IMR-90 (cell line): ENCODE results near the gene CTCF. TPM values are rescaled to one million over a fixed set of nuclear protein-coding genes. Genes with fewer than 3 reads are reported as not detected.

ENCODE experiments used
- ATAC-seq: fragments of 200-7000 bp; cut with Tn5 transposase; 2 replicates; pipeline ENCODE4 v1.9.1; 2020; ENCODE audit warnings: low read depth, mild to moderate bottlenecking, moderate library complexity
- BruUV-seq: library from RNA; stranded (reverse); fragments of 400-500 nt; replicated peaks from 2 replicates; lab custom pipeline; 2021; lab: Mats Ljungman, UMichigan
- CTCF ChIA-PET: fragments of 300-600 bp; formaldehyde crosslinking; extraction: SDS; loops from one replicate; lab custom pipeline; 2021; ENCODE audit warnings: antibody characterized with exemption; lab: Yijun Ruan, JAX
- POLR2A ChIA-PET: fragments of 300-600 bp; sonication (Branson Sonifier 250); formaldehyde crosslinking; loops from one replicate; lab custom pipeline; 2022; ENCODE audit warnings: antibody characterized with exemption; ENCODE audit not compliant: unreplicated experiment; lab: Charles Lee
- DNase-seq: peaks from one replicate; pipeline ENCODE4 v3.0.0; 2013
- H2AFZ ChIP-seq: replicated peaks from 2 replicates; pipeline ENCODE3; 2013; ENCODE audit warnings: low read length, mild to moderate bottlenecking; ENCODE audit not compliant: poor library complexity
- H2AK5ac ChIP-seq: 2 replicates; pipeline ENCODE4 v1.6.1; 2013; ENCODE audit warnings: low read depth, low read length, inconsistent platforms
- H2AK9ac ChIP-seq: replicated peaks from 2 replicates; pipeline ENCODE3; 2013; ENCODE audit warnings: mild to moderate bottlenecking, low read depth, low read length, moderate library complexity; ENCODE audit not compliant: poor library complexity
- H2BK120ac ChIP-seq: 2 replicates; pipeline ENCODE4 v1.6.1; 2013; ENCODE audit warnings: low read depth, low read length, inconsistent platforms
- H2BK15ac ChIP-seq: 3 replicates; pipeline ENCODE4 v1.6.1; 2013; ENCODE audit warnings: low read depth, low read length, inconsistent platforms
- H2BK20ac ChIP-seq: 2 replicates; pipeline ENCODE4 v1.6.1; 2013; ENCODE audit warnings: low read depth, mild to moderate bottlenecking, inconsistent platforms, low read length, moderate library complexity
- H2BK5ac ChIP-seq: 2 replicates; pipeline ENCODE4 v1.6.1; 2013; ENCODE audit warnings: mild to moderate bottlenecking, low read depth, low read length, inconsistent platforms; ENCODE audit not compliant: poor library complexity, severe bottlenecking
- H3K14ac ChIP-seq: replicated peaks from 2 replicates; pipeline ENCODE4 v1.6.1; 2013; ENCODE audit warnings: low read depth, low read length, inconsistent platforms
- H3K18ac ChIP-seq: 2 replicates; pipeline ENCODE4 v1.6.1; 2013; ENCODE audit warnings: low read depth, low read length, control low read depth
- H3K23ac ChIP-seq: 2 replicates; pipeline ENCODE4 v1.6.1; 2013; ENCODE audit warnings: low read depth, low read length, inconsistent platforms
- H3K27ac ChIP-seq: 2 replicates; pipeline ENCODE4 v1.5.1; 2013; ENCODE audit warnings: mild to moderate bottlenecking, control low read depth, low read length; ENCODE audit not compliant: insufficient read depth
- H3K27me3 ChIP-seq: 2 replicates; pipeline ENCODE4 v1.6.1; 2013; ENCODE audit warnings: low read length; ENCODE audit not compliant: control insufficient read depth, insufficient read depth
- H3K36me3 ChIP-seq: 2 replicates; pipeline ENCODE4 v1.6.1; 2013; ENCODE audit warnings: low read length, mixed read lengths; ENCODE audit not compliant: control insufficient read depth, insufficient read depth
- H3K4ac ChIP-seq: 2 replicates; pipeline ENCODE4 v1.6.1; 2013; ENCODE audit warnings: low read depth, low read length, inconsistent platforms
- H3K4me1 ChIP-seq: 2 replicates; pipeline ENCODE4 v1.6.1; 2013; ENCODE audit warnings: low read length, mixed read lengths; ENCODE audit not compliant: control insufficient read depth, insufficient read depth
- H3K4me2 ChIP-seq: 2 replicates; pipeline ENCODE4 v1.6.1; 2013; ENCODE audit warnings: low read depth, mild to moderate bottlenecking, control low read depth, low read length, moderate library complexity
- H3K4me3 ChIP-seq: 2 replicates; pipeline ENCODE4 v1.5.1; 2013; ENCODE audit warnings: low read depth, mild to moderate bottlenecking, control low read depth, low read length, moderate library complexity; ENCODE audit not compliant: insufficient read depth
- H3K56ac ChIP-seq: 2 replicates; pipeline ENCODE4 v1.6.1; 2013; ENCODE audit warnings: low read length, inconsistent platforms; ENCODE audit not compliant: insufficient read depth; ENCODE audit errors: extremely low read depth
- H3K79me1 ChIP-seq, 2 experiments: 2 replicates each; pipeline ENCODE4 v1.6.1; 2013; ENCODE audit warnings: low read length in 2 of 2, inconsistent platforms in 1 of 2, low read depth in 1 of 2
- H3K9ac ChIP-seq: 2 replicates; pipeline ENCODE4 v1.6.1; 2013; ENCODE audit warnings: low read depth, low read length, control low read depth
- H3K9me1 ChIP-seq: 2 replicates; pipeline ENCODE4 v1.6.1; 2013; ENCODE audit warnings: low read length, inconsistent platforms; ENCODE audit not compliant: insufficient read depth
- H3K9me3 ChIP-seq: 2 replicates; pipeline ENCODE4 v1.6.1; 2013; ENCODE audit warnings: low read length; ENCODE audit not compliant: control insufficient read depth, insufficient read depth
- H4K20me1 ChIP-seq: 2 replicates; pipeline ENCODE4 v1.6.1; 2013; ENCODE audit warnings: low read length, inconsistent platforms; ENCODE audit not compliant: insufficient read depth
- H4K5ac ChIP-seq: 2 replicates; pipeline ENCODE4 v1.6.1; 2013; ENCODE audit warnings: mild to moderate bottlenecking, low read depth, low read length, control low read depth
- H4K8ac ChIP-seq, 2 experiments: 2 replicates each; pipeline ENCODE4 v1.6.1; 2013; ENCODE audit warnings: low read depth in 2 of 2, low read length in 2 of 2, control low read depth in 1 of 2, inconsistent platforms in 1 of 2
- H4K91ac ChIP-seq: 2 replicates; pipeline ENCODE4 v1.6.1; 2013; ENCODE audit warnings: low read depth, low read length, inconsistent platforms; ENCODE audit not compliant: insufficient read depth
- BHLHE40 ChIP-seq: fragments of 150-350 bp; IDR thresholded peaks from 2 replicates; pipeline ENCODE4 v1.6.1; 2016; ENCODE audit warnings: mild to moderate bottlenecking, low read depth, low read length
- CEBPB ChIP-seq: IDR thresholded peaks from 2 replicates; pipeline ENCODE4 v1.6.1; 2012; ENCODE audit warnings: low read depth, low read length, improper control_type of control experiment
- CHD1 ChIP-seq: IDR thresholded peaks from 2 replicates; pipeline ENCODE4 v1.6.1; 2012; ENCODE audit warnings: low read depth, low read length, improper control_type of control experiment
- CTCF ChIP-seq: conservative IDR thresholded peaks from 2 replicates; pipeline ENCODE4 v1.5.1; 2012; ENCODE audit warnings: mild to moderate bottlenecking, low read depth, low read length, improper control_type of control experiment
- ELK1 ChIP-seq: fragments of 150-350 bp; IDR thresholded peaks from 2 replicates; pipeline ENCODE4 v1.6.1; 2016; ENCODE audit warnings: low read depth, mild to moderate bottlenecking, low read length, moderate library complexity, borderline replicate concordance
- FOS ChIP-seq: fragments of 150-350 bp; IDR thresholded peaks from 2 replicates; pipeline ENCODE4 v1.6.1; 2016; ENCODE audit warnings: low read depth, low read length
- MAFK ChIP-seq: IDR thresholded peaks from 2 replicates; pipeline ENCODE4 v1.6.1; 2012; ENCODE audit warnings: low read depth, low read length, improper control_type of control experiment
- MAZ ChIP-seq: IDR thresholded peaks from 2 replicates; pipeline ENCODE4 v1.6.1; 2012; ENCODE audit warnings: low read depth, mild to moderate bottlenecking, low read length, improper control_type of control experiment, moderate library complexity, borderline replicate concordance
- MXI1 ChIP-seq: IDR thresholded peaks from 2 replicates; pipeline ENCODE4 v1.6.1; 2012; ENCODE audit warnings: low read depth, mild to moderate bottlenecking, low read length, moderate library complexity, borderline replicate concordance
- NFE2L2 ChIP-seq: fragments of 150-350 bp; IDR thresholded peaks from 2 replicates; pipeline ENCODE4 v1.6.1; 2016; ENCODE audit warnings: low read depth, mild to moderate bottlenecking, low read length
- POLR2A ChIP-seq: IDR thresholded peaks from 2 replicates; pipeline ENCODE4 v1.6.1; 2012; ENCODE audit warnings: mild to moderate bottlenecking, low read depth, low read length
- RAD21 ChIP-seq: IDR thresholded peaks from 2 replicates; pipeline ENCODE4 v1.6.1; 2012; ENCODE audit warnings: low read length, improper control_type of control experiment
- RCOR1 ChIP-seq: IDR thresholded peaks from 2 replicates; pipeline ENCODE4 v1.6.1; 2012; ENCODE audit warnings: mild to moderate bottlenecking, low read length, improper control_type of control experiment; ENCODE audit not compliant: insufficient replicate concordance
- RFX5 ChIP-seq: IDR thresholded peaks from 2 replicates; pipeline ENCODE4 v1.8.0; 2012; ENCODE audit warnings: low read depth, mild to moderate bottlenecking, low read length, moderate library complexity
- SMC3 ChIP-seq: fragments of 150-350 bp; IDR thresholded peaks from 2 replicates; pipeline ENCODE4 v1.6.1; 2016; ENCODE audit warnings: low read depth, mild to moderate bottlenecking, antibody characterized with exemption, low read length, moderate library complexity
- USF2 ChIP-seq: fragments of 150-350 bp; IDR thresholded peaks from 2 replicates; pipeline ENCODE4 v1.6.1; 2017; ENCODE audit warnings: mild to moderate bottlenecking, antibody characterized with exemption, low read length, low read depth
- WGBS, 2 experiments: methylation state at CpG; one replicate each; pipeline versions ENCODE4 v1.1.5 to v1.1.7; 2013; ENCODE audit warnings: missing lambda C conversion rate in 2 of 2; ENCODE audit not compliant: insufficient read length in 1 of 2; ENCODE audit errors: extremely low coverage in 2 of 2; 5-methylcytosine and 5-hydroxymethylcytosine counted together
- dilution Hi-C: fragments of 300-500 bp; cut with HindIII; formaldehyde crosslinking; loops from one replicate; pipeline ENCODE4 v1.14.3; 2018; ENCODE audit warnings: low sequenced_read_pairs; ENCODE audit not compliant: unreplicated experiment
- in situ Hi-C: fragments of 300-500 bp; cut with MboI; formaldehyde crosslinking; loops from 3 replicates; pipeline ENCODE4 v1.14.3; 2019; ENCODE audit warnings: low sequenced_read_pairs, inconsistent platforms, mixed read lengths
- intact Hi-C: fragments of 100-400 bp; cut with micrococcal nuclease; formaldehyde crosslinking; loops from 2 replicates; pipeline ENCODE4 v1.10.0; 2022
- polyA plus RNA-seq, 3 experiments: library from polyadenylated mRNA; depleted of rRNA; stranded (reverse); fragments of >200 nt; gene quantifications; 2 replicates each; pipeline ENCODE4 v1.2.3, GENCODE V29; 2012; ENCODE audit warnings: low replicate concordance in 1 of 3
- total RNA-seq: library from RNA; depleted of rRNA; stranded (reverse); fragments of >200 nt; gene quantifications from 2 replicates; pipeline ENCODE4 v1.2.3, GENCODE V29; 2012

The CTCF gene
- total and polyA plus RNA-seq, 2 of the 4 experiments (the other 2 are of a cell fraction) = 16.1 to 22.8 TPM

- in situ Hi-C loops (no loop called here), dilution Hi-C loops (no loop called here), intact Hi-C loops (no loop called here)
- Histone ChIP-seq H3K56ac (no peak overlapping the region), H2AK5ac (no peak overlapping the region), H3K9ac (no peak overlapping the region), H3K23ac (no peak overlapping the region), H3K36me3 (peaks cover 13% of the 10 kb centered on the region; the same call in 1 of the 2 replicates), H4K91ac (no peak overlapping the region), H4K20me1 (peaks cover 17% of the 10 kb centered on the region; the same call in 1 of the 2 replicates), H3K9me3 (no peaks in the 10 kb centered on the region), H3K4me2 (no peak overlapping the region), H4K8ac (no peak overlapping the region), H3K27me3 (no peaks in the 10 kb centered on the region), H2BK15ac (no peak overlapping the region), H2BK120ac (no peak overlapping the region), H3K14ac (no peak overlapping the region), H3K4me1 (peaks cover 6% of the 10 kb centered on the region), H3K9me1 (no peaks in the 10 kb centered on the region), H3K27ac (no peak overlapping the region), H2AFZ (no peak overlapping the region), H2BK5ac (no peak overlapping the region), H4K5ac (no peak overlapping the region), H3K18ac (no peak overlapping the region), H3K4ac (no peak overlapping the region), H2BK20ac (no peak overlapping the region), H3K79me1 (peaks cover 10 to 26% of the 10 kb centered on the region in 2 experiments; a peak in 3 of 4 replicates), H2AK9ac (no peak overlapping the region), H3K4me3 (no peak overlapping the region)
- ATAC-seq (no peak), DNase-seq (no peak)
- 14% methylated on average over 2 of the region's 4 CpGs; no CpG with 5 or more reads in 1 of the 2 experiments for WGBS, 2 experiments
- TF ChIP-seq MXI1 (no peak), FOS (no peak), RAD21 (no peak), CEBPB (no peak), CHD1 (no peak), CTCF (no peak), POLR2A (no peak), NFE2L2 (no peak), USF2 (no peak), RCOR1 (no peak), BHLHE40 (no peak), RFX5 (no peak), MAZ (no peak), MAFK (no peak), ELK1 (no peak), SMC3 (no peak)
- ChIA-PET POLR2A (no interaction called here), CTCF (no interaction called here)
- BruUV-seq = no TSS peak
These were observed 9.8 kb upstream of the CTCF start for GRCh38 chr16:67552476-67552875.
